ENCODE results near the gene TMBIM1. TPM values are rescaled to one million over a fixed set of nuclear protein-coding genes. Genes with fewer than 3 reads are reported as not detected.
"Not testable (repeated sequence)": the region's sequence is repeated elsewhere in the genome, so short reads cannot be mapped to it uniquely, and the experiment has no call there.

TMBIM1 gene
- total RNA-seq, 1 experiment from 2014 or later: 23.5 TPM

- H3K27me3 Mint-ChIP-seq (ENCODE audit: low read depth); POLR2A ChIA-PET; H3K36me3 Mint-ChIP-seq; H3K9me3 Mint-ChIP-seq; DNase-seq (ENCODE audit: low spot score); H3K27ac Mint-ChIP-seq; H3K4me1 Mint-ChIP-seq; ATAC-seq; H3K4me3 Mint-ChIP-seq: not testable (repeated sequence)
- CTCF ChIA-PET: interaction anchor here (0.7 kb wide), 1 partner anchor 858 kb away, joined by 4 read pairs; no protein-coding TSS in a partner anchor
Measured at GRCh38 chr2:218314764-218315163, 22.5 kb upstream of the TMBIM1 start.

- no peak for DNase-seq (ENCODE audit: low spot score)
- POLR2A ChIA-PET: no interaction called here
- no peak for ATAC-seq
Measured at GRCh38 chr2:218313356-218313755, 21.1 kb upstream of the TMBIM1 start.

More at GRCh38 chr2:218313356-218313755, 21.1 kb upstream of the TMBIM1 start:
- no peaks in the 10 kb centered on the region for H3K36me3 Mint-ChIP-seq
- no peak for TF ChIP-seq ZNF423 (CRISPR knock-in tag; IDR thresholded peaks at IDR 0.05)
- TF ChIP-seq, protein P1, sequence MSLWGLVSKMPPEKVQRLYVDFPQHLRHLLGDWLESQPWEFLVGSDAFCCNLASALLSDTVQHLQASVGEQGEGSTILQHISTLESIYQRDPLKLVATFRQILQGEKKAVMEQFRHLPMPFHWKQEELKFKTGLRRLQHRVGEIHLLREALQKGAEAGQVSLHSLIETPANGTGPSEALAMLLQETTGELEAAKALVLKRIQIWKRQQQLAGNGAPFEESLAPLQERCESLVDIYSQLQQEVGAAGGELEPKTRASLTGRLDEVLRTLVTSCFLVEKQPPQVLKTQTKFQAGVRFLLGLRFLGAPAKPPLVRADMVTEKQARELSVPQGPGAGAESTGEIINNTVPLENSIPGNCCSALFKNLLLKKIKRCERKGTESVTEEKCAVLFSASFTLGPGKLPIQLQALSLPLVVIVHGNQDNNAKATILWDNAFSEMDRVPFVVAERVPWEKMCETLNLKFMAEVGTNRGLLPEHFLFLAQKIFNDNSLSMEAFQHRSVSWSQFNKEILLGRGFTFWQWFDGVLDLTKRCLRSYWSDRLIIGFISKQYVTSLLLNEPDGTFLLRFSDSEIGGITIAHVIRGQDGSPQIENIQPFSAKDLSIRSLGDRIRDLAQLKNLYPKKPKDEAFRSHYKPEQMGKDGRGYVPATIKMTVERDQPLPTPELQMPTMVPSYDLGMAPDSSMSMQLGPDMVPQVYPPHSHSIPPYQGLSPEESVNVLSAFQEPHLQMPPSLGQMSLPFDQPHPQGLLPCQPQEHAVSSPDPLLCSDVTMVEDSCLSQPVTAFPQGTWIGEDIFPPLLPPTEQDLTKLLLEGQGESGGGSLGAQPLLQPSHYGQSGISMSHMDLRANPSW (CRISPR knock-in tag; conservative IDR thresholded peaks at IDR 0.05; ENCODE audit: low read depth): no peak
- no peak for TF ChIP-seq E2F5 (CRISPR knock-in tag; IDR thresholded peaks at IDR 0.05)
- TF ChIP-seq, protein P2, sequence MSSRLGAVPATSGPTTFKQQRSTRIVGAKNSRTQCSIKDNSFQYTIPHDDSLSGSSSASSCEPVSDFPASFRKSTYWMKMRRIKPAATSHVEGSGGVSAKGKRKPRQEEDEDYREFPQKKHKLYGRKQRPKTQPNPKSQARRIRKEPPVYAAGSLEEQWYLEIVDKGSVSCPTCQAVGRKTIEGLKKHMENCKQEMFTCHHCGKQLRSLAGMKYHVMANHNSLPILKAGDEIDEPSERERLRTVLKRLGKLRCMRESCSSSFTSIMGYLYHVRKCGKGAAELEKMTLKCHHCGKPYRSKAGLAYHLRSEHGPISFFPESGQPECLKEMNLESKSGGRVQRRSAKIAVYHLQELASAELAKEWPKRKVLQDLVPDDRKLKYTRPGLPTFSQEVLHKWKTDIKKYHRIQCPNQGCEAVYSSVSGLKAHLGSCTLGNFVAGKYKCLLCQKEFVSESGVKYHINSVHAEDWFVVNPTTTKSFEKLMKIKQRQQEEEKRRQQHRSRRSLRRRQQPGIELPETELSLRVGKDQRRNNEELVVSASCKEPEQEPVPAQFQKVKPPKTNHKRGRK (CRISPR knock-in tag; IDR thresholded peaks at IDR 0.05; ENCODE audit: borderline replicate concordance): no peak
- TF ChIP-seq GABPB1 (CRISPR knock-in tag; IDR thresholded peaks at IDR 0.05): no peak
- TF ChIP-seq, protein P3, sequence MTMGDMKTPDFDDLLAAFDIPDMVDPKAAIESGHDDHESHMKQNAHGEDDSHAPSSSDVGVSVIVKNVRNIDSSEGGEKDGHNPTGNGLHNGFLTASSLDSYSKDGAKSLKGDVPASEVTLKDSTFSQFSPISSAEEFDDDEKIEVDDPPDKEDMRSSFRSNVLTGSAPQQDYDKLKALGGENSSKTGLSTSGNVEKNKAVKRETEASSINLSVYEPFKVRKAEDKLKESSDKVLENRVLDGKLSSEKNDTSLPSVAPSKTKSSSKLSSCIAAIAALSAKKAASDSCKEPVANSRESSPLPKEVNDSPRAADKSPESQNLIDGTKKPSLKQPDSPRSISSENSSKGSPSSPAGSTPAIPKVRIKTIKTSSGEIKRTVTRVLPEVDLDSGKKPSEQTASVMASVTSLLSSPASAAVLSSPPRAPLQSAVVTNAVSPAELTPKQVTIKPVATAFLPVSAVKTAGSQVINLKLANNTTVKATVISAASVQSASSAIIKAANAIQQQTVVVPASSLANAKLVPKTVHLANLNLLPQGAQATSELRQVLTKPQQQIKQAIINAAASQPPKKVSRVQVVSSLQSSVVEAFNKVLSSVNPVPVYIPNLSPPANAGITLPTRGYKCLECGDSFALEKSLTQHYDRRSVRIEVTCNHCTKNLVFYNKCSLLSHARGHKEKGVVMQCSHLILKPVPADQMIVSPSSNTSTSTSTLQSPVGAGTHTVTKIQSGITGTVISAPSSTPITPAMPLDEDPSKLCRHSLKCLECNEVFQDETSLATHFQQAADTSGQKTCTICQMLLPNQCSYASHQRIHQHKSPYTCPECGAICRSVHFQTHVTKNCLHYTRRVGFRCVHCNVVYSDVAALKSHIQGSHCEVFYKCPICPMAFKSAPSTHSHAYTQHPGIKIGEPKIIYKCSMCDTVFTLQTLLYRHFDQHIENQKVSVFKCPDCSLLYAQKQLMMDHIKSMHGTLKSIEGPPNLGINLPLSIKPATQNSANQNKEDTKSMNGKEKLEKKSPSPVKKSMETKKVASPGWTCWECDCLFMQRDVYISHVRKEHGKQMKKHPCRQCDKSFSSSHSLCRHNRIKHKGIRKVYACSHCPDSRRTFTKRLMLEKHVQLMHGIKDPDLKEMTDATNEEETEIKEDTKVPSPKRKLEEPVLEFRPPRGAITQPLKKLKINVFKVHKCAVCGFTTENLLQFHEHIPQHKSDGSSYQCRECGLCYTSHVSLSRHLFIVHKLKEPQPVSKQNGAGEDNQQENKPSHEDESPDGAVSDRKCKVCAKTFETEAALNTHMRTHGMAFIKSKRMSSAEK (CRISPR knock-in tag; IDR thresholded peaks at IDR 0.05; ENCODE audit: borderline replicate concordance): no peak
- no peak for TF ChIP-seq GTF2I (CRISPR knock-in tag; conservative IDR thresholded peaks at IDR 0.05)
- TF ChIP-seq, protein P4, sequence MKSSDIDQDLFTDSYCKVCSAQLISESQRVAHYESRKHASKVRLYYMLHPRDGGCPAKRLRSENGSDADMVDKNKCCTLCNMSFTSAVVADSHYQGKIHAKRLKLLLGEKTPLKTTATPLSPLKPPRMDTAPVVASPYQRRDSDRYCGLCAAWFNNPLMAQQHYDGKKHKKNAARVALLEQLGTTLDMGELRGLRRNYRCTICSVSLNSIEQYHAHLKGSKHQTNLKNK (CRISPR knock-in tag; IDR thresholded peaks at IDR 0.05): no peak
- TF ChIP-seq RELA (CRISPR knock-in tag; IDR thresholded peaks at IDR 0.05; ENCODE audit: borderline replicate concordance): no peak
- no peak for TF ChIP-seq KAT7 (CRISPR knock-in tag; IDR thresholded peaks at IDR 0.05; ENCODE audit: borderline replicate concordance)
- H3K4me1 Mint-ChIP-seq: peaks cover 5% of the 10 kb centered on the region
- CTCF ChIA-PET: no interaction called here
- no peak overlapping the region for H3K27ac Mint-ChIP-seq
- peaks cover 3% of the 10 kb centered on the region for H3K27me3 Mint-ChIP-seq (ENCODE audit: low read depth)
- H3K4me3 Mint-ChIP-seq: no peak overlapping the region
- no peaks in the 10 kb centered on the region for H3K9me3 Mint-ChIP-seq

Measured in WTC11 (cell line).